HG03064 (cell line): Measurements from ENCODE around the gene METTL23.
"Not testable (repeated sequence)": the region's sequence is repeated elsewhere in the genome, so short reads cannot be mapped to it uniquely, and the experiment has no call there.

Source experiments
- ATAC-seq: cut with Tn5 transposase; IDR thresholded peaks from one replicate; pipeline ENCODE4 v1.9.1; 2021; ENCODE audit warnings: low read depth; ENCODE audit not compliant: unreplicated experiment

Gene METTL23

DNA sequence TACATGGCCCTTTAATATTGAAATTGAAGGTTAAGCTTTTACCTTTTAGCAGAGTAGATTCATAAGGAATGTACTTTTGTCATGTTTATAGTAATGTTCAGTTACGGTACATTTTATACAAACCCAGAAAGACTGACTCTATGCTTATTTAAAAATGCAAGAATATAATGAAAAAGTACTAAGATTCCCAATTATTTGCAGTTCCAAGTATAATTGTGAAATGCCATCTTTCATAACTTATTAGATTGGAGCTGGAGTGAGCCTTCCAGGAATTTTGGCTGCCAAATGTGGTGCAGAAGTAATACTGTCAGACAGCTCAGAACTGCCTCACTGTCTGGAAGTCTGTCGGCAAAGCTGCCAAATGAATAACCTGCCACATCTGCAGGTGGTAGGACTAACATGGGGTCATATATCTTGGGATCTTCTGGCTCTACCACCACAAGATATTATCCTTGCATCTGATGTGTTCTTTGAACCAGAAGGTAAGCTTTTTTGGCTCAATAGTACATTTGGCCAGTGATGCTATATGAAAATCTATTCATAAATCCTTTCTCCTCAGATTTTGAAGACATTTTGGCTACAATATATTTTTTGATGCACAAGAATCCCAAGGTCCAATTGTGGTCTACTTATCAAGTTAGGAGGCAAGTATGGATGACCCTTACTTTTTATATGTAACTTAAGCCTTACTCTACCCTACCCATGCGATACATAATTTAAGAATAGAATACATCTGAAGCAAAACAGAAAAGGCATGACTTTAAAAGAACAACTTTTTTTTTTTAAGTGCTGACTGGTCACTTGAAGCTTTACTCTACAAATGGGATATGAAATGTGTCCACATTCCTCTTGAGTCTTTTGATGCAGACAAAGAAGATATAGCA is 6.3 kb downstream of the METTL23 start:
- no peak for ATAC-seq

DNA sequence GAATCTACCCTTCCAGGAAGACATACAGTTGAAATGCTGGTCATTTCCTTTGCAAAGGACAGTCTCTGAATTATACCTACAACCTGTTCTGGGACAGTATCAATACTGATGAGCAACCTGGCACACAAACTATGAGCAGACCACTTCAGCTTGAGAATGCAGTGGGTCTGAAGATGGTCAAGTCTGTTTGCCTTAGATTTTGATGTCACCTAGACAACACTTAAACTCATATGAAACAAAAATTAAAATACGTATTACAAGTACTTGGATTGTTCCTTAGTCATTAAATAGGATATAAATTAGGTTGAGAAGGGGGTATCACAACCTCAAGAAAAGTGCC is 6.9 kb downstream of the METTL23 start:
- ATAC-seq, result no peak

- ATAC-seq, result no peak
Measured at GRCh38 chr17:76734080-76734840, 7.6 kb downstream of the METTL23 start.

- ATAC-seq, result no peak
Measured at GRCh38 chr17:76735006-76735405, 8.4 kb downstream of the METTL23 start.

- ATAC-seq, result no peak
Measured at GRCh38 chr17:76735586-76736348, 9.1 kb downstream of the METTL23 start.

- peak; percentile 20 for ATAC-seq
Measured at GRCh38 chr17:76736349-76737081, 9.9 kb downstream of the METTL23 start.

- peak; percentile 47 for ATAC-seq
Measured at GRCh38 chr17:76737082-76737675, 10.5 kb downstream of the METTL23 start, which contains the start of gene SRSF2. SRSF2 (minus strand) TSS chr17:76737331; CDS start chr17:76737160, 171 bp downstream.

GRCh38 chr17:76737676-76738467 is 11.2 kb downstream of the METTL23 start, which contains the start of gene MFSD11:
MFSD11 (plus strand) TSS chr17:76738119; CDS start chr17:76738353, 234 bp downstream.
- ATAC-seq, result peak; percentile 48

DNA sequence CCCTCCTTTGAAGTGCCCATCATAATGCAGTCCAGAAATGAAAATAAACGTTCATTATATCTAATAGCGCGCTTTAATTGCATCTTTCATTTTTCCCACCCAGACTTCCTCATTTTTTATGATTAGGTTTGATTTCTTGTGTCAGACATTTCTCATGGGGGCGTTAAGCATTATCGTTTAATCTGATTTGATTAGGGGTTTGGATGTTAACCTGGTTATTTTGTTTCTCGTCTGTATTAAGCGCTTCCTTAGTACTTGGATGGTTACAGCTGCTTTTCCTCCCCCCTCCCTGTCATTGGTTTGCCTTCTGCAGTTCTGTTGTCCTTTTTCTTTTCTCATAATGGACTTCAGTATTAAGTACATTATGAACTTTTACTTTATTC is 11.8 kb downstream of the METTL23 start:
- ATAC-seq, result no peak

DNA sequence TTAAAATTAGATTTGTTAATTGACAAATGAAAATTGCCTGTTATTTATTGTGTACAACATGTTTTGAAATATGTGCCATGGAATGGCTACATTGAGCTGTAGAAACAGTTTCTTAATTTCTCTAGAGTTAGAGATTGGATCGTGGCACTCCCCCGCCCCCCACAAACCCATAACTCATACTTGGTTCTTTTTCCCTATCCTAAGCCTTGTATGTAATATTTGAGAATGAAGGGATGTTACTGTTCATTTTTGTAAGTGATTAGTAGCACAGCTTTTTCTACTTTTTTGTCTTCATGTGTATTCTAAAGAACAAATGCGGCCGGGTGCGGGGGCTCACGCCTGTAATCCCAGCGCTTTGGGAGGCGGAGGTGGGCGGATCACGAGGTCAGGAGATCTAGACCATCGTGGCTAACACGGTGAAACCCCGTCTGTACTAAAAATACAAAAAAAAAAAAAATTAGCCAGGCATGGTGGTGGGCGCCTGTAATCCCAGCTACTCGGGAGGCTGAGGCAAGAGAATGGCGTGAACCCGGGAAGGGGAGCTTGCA is 13.0 kb downstream of the METTL23 start:
- ATAC-seq, result not testable (repeated sequence)

DNA sequence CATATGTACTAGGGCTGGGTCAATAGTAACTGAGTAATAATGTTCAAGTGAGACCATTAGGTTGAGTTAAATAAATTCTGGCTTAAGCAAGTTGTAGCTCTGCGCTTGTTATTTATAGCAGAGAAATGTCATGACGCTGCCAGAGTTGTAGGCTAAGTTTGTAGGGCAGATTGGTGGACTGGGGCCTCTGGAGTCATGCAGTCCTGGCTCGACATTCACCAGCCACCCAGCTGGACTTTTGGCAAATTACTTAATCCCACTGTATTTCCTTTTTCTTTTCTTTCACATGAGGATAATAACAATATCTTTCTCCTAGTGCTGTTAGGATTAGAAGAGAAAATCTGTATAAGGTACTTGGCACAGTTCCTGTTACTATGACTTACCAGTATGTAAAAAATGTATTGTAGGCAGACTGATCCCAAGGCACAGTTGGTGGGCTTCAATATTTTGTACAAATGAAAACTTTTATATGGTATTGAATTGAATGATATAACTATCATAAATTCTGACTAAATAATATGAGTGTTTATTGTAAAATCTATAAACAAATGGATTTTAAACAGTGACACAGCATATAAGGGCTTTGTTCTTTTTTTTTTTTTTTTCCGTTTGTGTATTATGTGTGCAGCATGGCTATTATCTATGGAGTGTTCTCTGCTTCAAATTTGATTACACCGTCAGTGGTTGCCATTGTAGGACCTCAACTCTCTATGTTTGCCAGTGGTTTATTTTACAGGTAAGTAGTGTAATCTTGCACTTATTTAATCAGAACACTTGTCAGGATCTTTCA is 13.9 kb downstream of the METTL23 start:
- no peak for ATAC-seq

DNA sequence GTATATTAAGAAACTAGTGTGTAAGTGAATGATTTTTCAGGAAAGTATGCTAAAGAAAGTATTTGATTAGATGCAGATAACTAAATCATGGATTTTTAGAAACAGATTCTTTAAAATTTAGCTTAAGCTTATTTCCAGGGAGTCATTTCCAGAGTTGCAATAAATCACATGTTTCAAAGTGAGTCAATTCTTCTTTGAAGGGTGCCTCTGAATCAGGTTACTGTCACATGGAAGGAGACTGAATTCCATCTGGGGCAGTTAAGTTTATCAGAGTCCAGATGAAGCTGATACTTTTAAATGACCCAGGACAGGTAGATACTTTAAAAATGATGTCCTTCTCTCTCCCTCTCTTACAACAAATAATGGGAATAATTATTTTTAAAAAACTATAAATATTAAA is 16.3 kb downstream of the METTL23 start:
- no peak for ATAC-seq

GRCh38 chr17:76744747-76745146 is 18.1 kb downstream of the METTL23 start:
- no peak for ATAC-seq

- not testable (repeated sequence) for ATAC-seq
Measured at GRCh38 chr17:76745785-76746184, 19.1 kb downstream of the METTL23 start.

- no peak for ATAC-seq
Measured at GRCh38 chr17:76747716-76748363, 21.2 kb downstream of the METTL23 start.

- no peak for ATAC-seq
Measured at GRCh38 chr17:76748657-76749056, 22.0 kb downstream of the METTL23 start.

- ATAC-seq, result no peak
Measured at GRCh38 chr17:76751416-76751993, 24.9 kb downstream of the METTL23 start.
